GM18951 (cell line): ENCODE results near the gene EXOC4.
"Not testable (repeated sequence)": the region's sequence is repeated elsewhere in the genome, so short reads cannot be mapped to it uniquely, and the experiment has no call there.

ENCODE experiments used
- POLR2A ChIP-seq: IDR thresholded peaks from 4 replicates; pipeline ENCODE4 v1.6.1; 2011; ENCODE audit warnings: mild to moderate bottlenecking; ENCODE audit not compliant: insufficient read length, insufficient read depth; ENCODE audit errors: extremely low read depth
- in situ Hi-C: fragments of 300-500 bp; cut with MboI; formaldehyde crosslinking; loops from one replicate; pipeline ENCODE4 v1.12.0; 2022; ENCODE audit warnings: low sequenced_read_pairs, mixed read lengths, inconsistent platforms; ENCODE audit not compliant: unreplicated experiment

EXOC4 gene

GRCh38 chr7:133313575-133313974 lies 60.7 kb downstream of the EXOC4 start:
- in situ Hi-C loops, result no loop called here
- TF ChIP-seq POLR2A, result no peak

- TF ChIP-seq POLR2A, result no peak
- in situ Hi-C loops, result no loop called here
These were observed 61.2 kb downstream of the EXOC4 start for GRCh38 chr7:133314084-133314483.

GRCh38 chr7:133315332-133316040 lies 62.6 kb downstream of the EXOC4 start:
- no peak for TF ChIP-seq POLR2A
- in situ Hi-C loops, result no loop called here

GRCh38 chr7:133319842-133320241 lies 67.0 kb downstream of the EXOC4 start:
- in situ Hi-C loops, result no loop called here
- no peak for TF ChIP-seq POLR2A

- in situ Hi-C loops, result no loop called here
- TF ChIP-seq POLR2A, result no peak
These were observed 68.0 kb downstream of the EXOC4 start for GRCh38 chr7:133320891-133321290.

- in situ Hi-C loops, result not testable (repeated sequence)
These were observed 68.5 kb downstream of the EXOC4 start for GRCh38 chr7:133321366-133321765.

- in situ Hi-C loops, result not testable (repeated sequence)
These were observed 73.9 kb downstream of the EXOC4 start for GRCh38 chr7:133326745-133327144.

GRCh38 chr7:133328021-133328420 lies 75.1 kb downstream of the EXOC4 start:
- in situ Hi-C loops, result not testable (repeated sequence)

GRCh38 chr7:133330085-133330484 lies 77.2 kb downstream of the EXOC4 start:
- in situ Hi-C loops, result no loop called here
- no peak for TF ChIP-seq POLR2A

GRCh38 chr7:133331861-133332260 lies 79.0 kb downstream of the EXOC4 start:
- no peak for TF ChIP-seq POLR2A
- in situ Hi-C loops, result no loop called here

GRCh38 chr7:133339772-133340171 lies 86.9 kb downstream of the EXOC4 start:
- no peak for TF ChIP-seq POLR2A

GRCh38 chr7:133344275-133344674 lies 91.4 kb downstream of the EXOC4 start:
- in situ Hi-C loops, result no loop called here
- TF ChIP-seq POLR2A, result no peak

More at GRCh38 chr7:133339772-133340171, 86.9 kb downstream of the EXOC4 start:
- in situ Hi-C loops, result no loop called here

- no peak for TF ChIP-seq POLR2A
- in situ Hi-C loops, result no loop called here
These were observed 93.0 kb downstream of the EXOC4 start for GRCh38 chr7:133345690-133346421.

- TF ChIP-seq POLR2A, result no peak
- in situ Hi-C loops, result no loop called here
These were observed 95.4 kb downstream of the EXOC4 start for GRCh38 chr7:133348250-133348649.
